OCI-LY1 (cell line): ENCODE data around the gene TUBA1B.

Experiments
- CTCF ChIP-seq: fragments of 200-600 bp; sonication (generic), shearing (Covaris generic); IDR thresholded peaks from 2 replicates; pipeline ENCODE4 v1.5.1; 2017; ENCODE audit warnings: mild to moderate bottlenecking, antibody characterized with exemption, low read length, moderate library complexity, mixed read lengths
- EZH2 ChIP-seq: fragments of 200-600 bp; sonication (generic), shearing (Covaris generic); IDR thresholded peaks from 2 replicates; pipeline ENCODE4 v1.8.0; 2017; ENCODE audit warnings: borderline replicate concordance, mixed run types, mild to moderate bottlenecking, antibody characterized with exemption, low read length, moderate library complexity, mixed read lengths

- no peak for TF ChIP-seq CTCF
- TF ChIP-seq EZH2, result no peak
Observed at GRCh38 chr12:49105504-49106084, 25.6 kb downstream of the TUBA1B start.
